K562 (cell line): ENCODE results near the gene SALL2.

Source experiments
- BACH1 ChIP-seq: fragments of 200-800 bp; sonication (Bioruptor generic); IDR thresholded peaks from 2 replicates; pipeline ENCODE4 v1.6.1; 2016; ENCODE audit warnings: missing genetic modification characterization, missing compliant biosample characterization
- CHD2 ChIP-seq: IDR thresholded peaks from 2 replicates; pipeline ENCODE4 v1.6.1; 2011; ENCODE audit warnings: low read depth, low read length
- EP300 ChIP-seq: IDR thresholded peaks from 2 replicates; pipeline ENCODE4 v1.6.1; 2012; ENCODE audit warnings: low read length, improper control_type of control experiment
- GATAD2A ChIP-seq: fragments of 450-650 bp; IDR thresholded peaks from 2 replicates; pipeline ENCODE4 v1.6.1; 2017
- POLR2AphosphoS5 ChIP-seq: IDR thresholded peaks from 2 replicates; pipeline ENCODE4 v1.6.1; 2011; ENCODE audit warnings: mild to moderate bottlenecking, low read depth, low read length, moderate library complexity; ENCODE audit not compliant: control insufficient read depth, insufficient read depth
- SMARCA4 ChIP-seq: fragments of 450-650 bp; IDR thresholded peaks from 2 replicates; pipeline ENCODE4 v1.6.1; 2016
- TCFL5 ChIP-seq: fragments of 250-450 bp; sonication (Bioruptor Pico); conservative IDR thresholded peaks from 2 replicates; pipeline ENCODE4 v1.6.1; 2021; ENCODE audit warnings: mild to moderate bottlenecking, moderate library complexity, matching md5 sums
- ZKSCAN1 ChIP-seq: fragments of 150-350 bp; IDR thresholded peaks from 2 replicates; pipeline ENCODE4 v1.6.1; 2016; ENCODE audit warnings: low read depth, low read length
- ZNF146 ChIP-seq: IDR thresholded peaks from one replicate; pipeline ENCODE4 v1.6.1; 2018; ENCODE audit warnings: missing compliant biosample characterization; ENCODE audit not compliant: unreplicated experiment
- ZNF764 ChIP-seq: fragments of 250-450 bp; sonication (Bioruptor Pico); IDR thresholded peaks from 2 replicates; pipeline ENCODE4 v1.4.0; 2020; ENCODE audit warnings: low read depth, mild to moderate bottlenecking, moderate library complexity
- TF ChIP-seq, protein P1 (sequence below), 3 experiments: IDR thresholded peaks in 2 of 3; conservative IDR thresholded peaks in 1 of 3; 2 replicates each; pipeline ENCODE4 v1.5.1; 2011 to 2012; ENCODE audit warnings: low read length in 3 of 3, mild to moderate bottlenecking in 3 of 3, control low read depth in 2 of 3, improper control_type of control experiment in 1 of 3, inconsistent platforms in 1 of 3, low read depth in 1 of 3, mixed read lengths in 1 of 3, moderate library complexity in 1 of 3; ENCODE audit not compliant: insufficient read depth in 2 of 3
- TF ChIP-seq, protein P2 (sequence below), 2 experiments: fragments of 450-650 bp; formaldehyde crosslinking in 1 of 2; IDR thresholded peaks; 2 replicates each; pipeline versions ENCODE4 v1.4.0 to v1.6.1; 2014 to 2020; ENCODE audit warnings: mild to moderate bottlenecking in 2 of 2, borderline replicate concordance in 1 of 2, low read depth in 1 of 2
- TF ChIP-seq, protein P3 (sequence below), 2 experiments: IDR thresholded peaks; 2 replicates each; pipeline ENCODE4 v1.6.1; 2011; ENCODE audit warnings: borderline replicate concordance in 1 of 2, control low read depth in 1 of 2, low read depth in 1 of 2, low read length in 1 of 2, mild to moderate bottlenecking in 1 of 2, mixed read lengths in 1 of 2, moderate library complexity in 1 of 2; ENCODE audit not compliant: insufficient read depth in 1 of 2, insufficient read length in 1 of 2, poor library complexity in 1 of 2, severe bottlenecking in 1 of 2; ENCODE audit errors: extremely low read depth in 1 of 2
- TF ChIP-seq, protein P4 (sequence below): sonication (generic); formaldehyde crosslinking; IDR thresholded peaks from 2 replicates; pipeline ENCODE4 v1.8.0; 2022; ENCODE audit warnings: mild to moderate bottlenecking, low read depth, missing genetic modification reagents

DNA sequence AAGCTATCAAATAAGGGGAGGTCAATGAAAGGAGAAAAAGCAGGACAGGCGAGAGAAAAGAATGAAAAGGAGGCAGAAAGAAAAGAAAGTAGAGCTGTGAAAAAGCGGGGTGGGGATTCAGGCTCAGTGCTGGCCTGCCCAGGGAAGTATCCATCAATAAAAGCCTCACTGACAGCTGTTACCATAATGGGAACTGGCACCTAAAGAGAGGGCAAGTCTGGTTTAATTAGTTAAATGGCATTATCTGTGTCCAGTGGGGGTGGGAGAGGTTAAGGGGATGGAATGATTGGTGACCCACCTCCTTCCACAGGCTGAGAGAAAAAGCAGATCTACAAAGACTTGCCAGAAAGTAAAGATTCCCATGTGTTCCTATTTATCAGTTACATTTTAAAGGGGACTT is 7.4 kb downstream of the SALL2 start:
- no peak for TF ChIP-seq GATAD2A
- TF ChIP-seq, protein P1, sequence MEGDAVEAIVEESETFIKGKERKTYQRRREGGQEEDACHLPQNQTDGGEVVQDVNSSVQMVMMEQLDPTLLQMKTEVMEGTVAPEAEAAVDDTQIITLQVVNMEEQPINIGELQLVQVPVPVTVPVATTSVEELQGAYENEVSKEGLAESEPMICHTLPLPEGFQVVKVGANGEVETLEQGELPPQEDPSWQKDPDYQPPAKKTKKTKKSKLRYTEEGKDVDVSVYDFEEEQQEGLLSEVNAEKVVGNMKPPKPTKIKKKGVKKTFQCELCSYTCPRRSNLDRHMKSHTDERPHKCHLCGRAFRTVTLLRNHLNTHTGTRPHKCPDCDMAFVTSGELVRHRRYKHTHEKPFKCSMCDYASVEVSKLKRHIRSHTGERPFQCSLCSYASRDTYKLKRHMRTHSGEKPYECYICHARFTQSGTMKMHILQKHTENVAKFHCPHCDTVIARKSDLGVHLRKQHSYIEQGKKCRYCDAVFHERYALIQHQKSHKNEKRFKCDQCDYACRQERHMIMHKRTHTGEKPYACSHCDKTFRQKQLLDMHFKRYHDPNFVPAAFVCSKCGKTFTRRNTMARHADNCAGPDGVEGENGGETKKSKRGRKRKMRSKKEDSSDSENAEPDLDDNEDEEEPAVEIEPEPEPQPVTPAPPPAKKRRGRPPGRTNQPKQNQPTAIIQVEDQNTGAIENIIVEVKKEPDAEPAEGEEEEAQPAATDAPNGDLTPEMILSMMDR (IDR thresholded peaks at IDR 0.05 in 2 of 3, conservative IDR thresholded peaks at IDR 0.05 in 1 of 3; ENCODE audit: insufficient read depth in 2 of 3, low read depth in 1 of 3, low read length in 3 of 3) = no peak
- TF ChIP-seq CHD2 = no peak
- TF ChIP-seq, protein P2, sequence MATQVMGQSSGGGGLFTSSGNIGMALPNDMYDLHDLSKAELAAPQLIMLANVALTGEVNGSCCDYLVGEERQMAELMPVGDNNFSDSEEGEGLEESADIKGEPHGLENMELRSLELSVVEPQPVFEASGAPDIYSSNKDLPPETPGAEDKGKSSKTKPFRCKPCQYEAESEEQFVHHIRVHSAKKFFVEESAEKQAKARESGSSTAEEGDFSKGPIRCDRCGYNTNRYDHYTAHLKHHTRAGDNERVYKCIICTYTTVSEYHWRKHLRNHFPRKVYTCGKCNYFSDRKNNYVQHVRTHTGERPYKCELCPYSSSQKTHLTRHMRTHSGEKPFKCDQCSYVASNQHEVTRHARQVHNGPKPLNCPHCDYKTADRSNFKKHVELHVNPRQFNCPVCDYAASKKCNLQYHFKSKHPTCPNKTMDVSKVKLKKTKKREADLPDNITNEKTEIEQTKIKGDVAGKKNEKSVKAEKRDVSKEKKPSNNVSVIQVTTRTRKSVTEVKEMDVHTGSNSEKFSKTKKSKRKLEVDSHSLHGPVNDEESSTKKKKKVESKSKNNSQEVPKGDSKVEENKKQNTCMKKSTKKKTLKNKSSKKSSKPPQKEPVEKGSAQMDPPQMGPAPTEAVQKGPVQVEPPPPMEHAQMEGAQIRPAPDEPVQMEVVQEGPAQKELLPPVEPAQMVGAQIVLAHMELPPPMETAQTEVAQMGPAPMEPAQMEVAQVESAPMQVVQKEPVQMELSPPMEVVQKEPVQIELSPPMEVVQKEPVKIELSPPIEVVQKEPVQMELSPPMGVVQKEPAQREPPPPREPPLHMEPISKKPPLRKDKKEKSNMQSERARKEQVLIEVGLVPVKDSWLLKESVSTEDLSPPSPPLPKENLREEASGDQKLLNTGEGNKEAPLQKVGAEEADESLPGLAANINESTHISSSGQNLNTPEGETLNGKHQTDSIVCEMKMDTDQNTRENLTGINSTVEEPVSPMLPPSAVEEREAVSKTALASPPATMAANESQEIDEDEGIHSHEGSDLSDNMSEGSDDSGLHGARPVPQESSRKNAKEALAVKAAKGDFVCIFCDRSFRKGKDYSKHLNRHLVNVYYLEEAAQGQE (IDR thresholded peaks at IDR 0.05; ENCODE audit: borderline replicate concordance) = no peak
- TF ChIP-seq, protein P2 (CRISPR knock-in tag; IDR thresholded peaks at IDR 0.05; ENCODE audit: low read depth) = no peak
- TF ChIP-seq ZNF146 = no peak
- TF ChIP-seq EP300 = no peak
- TF ChIP-seq, protein P3, sequence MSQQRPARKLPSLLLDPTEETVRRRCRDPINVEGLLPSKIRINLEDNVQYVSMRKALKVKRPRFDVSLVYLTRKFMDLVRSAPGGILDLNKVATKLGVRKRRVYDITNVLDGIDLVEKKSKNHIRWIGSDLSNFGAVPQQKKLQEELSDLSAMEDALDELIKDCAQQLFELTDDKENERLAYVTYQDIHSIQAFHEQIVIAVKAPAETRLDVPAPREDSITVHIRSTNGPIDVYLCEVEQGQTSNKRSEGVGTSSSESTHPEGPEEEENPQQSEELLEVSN (IDR thresholded peaks at IDR 0.05; ENCODE audit: borderline replicate concordance in 1 of 2, extremely low read depth in 1 of 2, insufficient read depth in 1 of 2, insufficient read length in 1 of 2, low read depth in 1 of 2, low read length in 1 of 2, poor library complexity in 1 of 2, severe bottlenecking in 1 of 2) = no peak
- no peak for TF ChIP-seq TCFL5
- no peak for TF ChIP-seq POLR2AphosphoS5
- no peak for TF ChIP-seq SMARCA4
- TF ChIP-seq, protein P4, sequence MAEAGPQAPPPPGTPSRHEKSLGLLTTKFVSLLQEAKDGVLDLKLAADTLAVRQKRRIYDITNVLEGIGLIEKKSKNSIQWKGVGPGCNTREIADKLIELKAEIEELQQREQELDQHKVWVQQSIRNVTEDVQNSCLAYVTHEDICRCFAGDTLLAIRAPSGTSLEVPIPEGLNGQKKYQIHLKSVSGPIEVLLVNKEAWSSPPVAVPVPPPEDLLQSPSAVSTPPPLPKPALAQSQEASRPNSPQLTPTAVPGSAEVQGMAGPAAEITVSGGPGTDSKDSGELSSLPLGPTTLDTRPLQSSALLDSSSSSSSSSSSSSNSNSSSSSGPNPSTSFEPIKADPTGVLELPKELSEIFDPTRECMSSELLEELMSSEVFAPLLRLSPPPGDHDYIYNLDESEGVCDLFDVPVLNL (CRISPR knock-in tag) = no peak
- TF ChIP-seq ZNF764 = no peak
- no peak for TF ChIP-seq BACH1
- no peak for TF ChIP-seq ZKSCAN1
